Measurements from ENCODE around the gene EOLA2.

GRCh38 chrX:149982310-149982709, 44.0 kb upstream of the EOLA2 start:
- TF ChIP-seq SIN3A (IDR thresholded peaks at IDR 0.05; ENCODE audit: borderline replicate concordance, insufficient read depth, low read length) (no peak), TAF1 (IDR thresholded peaks at IDR 0.05; ENCODE audit: borderline replicate concordance, insufficient read depth, low read length) (no peak), POLR2AphosphoS5 (IDR thresholded peaks at IDR 0.05; ENCODE audit: low read depth, low read length) (no peak), REST (IDR thresholded peaks at IDR 0.05; ENCODE audit: insufficient read depth in 1 of 2, low read depth in 2 of 2, low read length in 2 of 2) (no peak), FOXP2 (optimal IDR thresholded peaks at IDR 0.05; ENCODE audit: borderline replicate concordance, extremely low read depth, extremely low read length, insufficient read depth) (no peak)

Data from PFSK-1 (cell line).